ENCODE data around the gene DTL.
"Not testable (repeated sequence)": the region's sequence is repeated elsewhere in the genome, so short reads cannot be mapped to it uniquely, and the experiment has no call there.

Gene DTL

GRCh38 chr1:212035123-212035834 lies at the start of gene DTL, which contains the start of gene INTS7:
TSS of gene DTL (plus strand) at chr1:212035748. CDS start at chr1:212035891, 143 bp downstream.
TSS of gene INTS7 (minus strand) at chr1:212035557. CDS start at chr1:212035437, 120 bp downstream.
- Histone ChIP-seq H3K4me3 (replicated peaks; ENCODE audit: low read depth, low read length) (peak within 1 kb of the TSS; percentile 98), H3K27me3 (replicated peaks; ENCODE audit: control insufficient read depth, insufficient read depth, low read length) (no peaks in the 10 kb centered on the region), H3K36me3 (ENCODE audit: control insufficient read depth, insufficient read depth, low read length) (no peaks in the 10 kb centered on the region)
- TF ChIP-seq CTCF (IDR thresholded peaks at IDR 0.05; ENCODE audit: insufficient read depth, low read length, poor library complexity, severe bottlenecking) = peak; percentile 95
- peak; percentile 99 for DNase-seq (ENCODE audit: extremely low read depth, insufficient read length)

DNA sequence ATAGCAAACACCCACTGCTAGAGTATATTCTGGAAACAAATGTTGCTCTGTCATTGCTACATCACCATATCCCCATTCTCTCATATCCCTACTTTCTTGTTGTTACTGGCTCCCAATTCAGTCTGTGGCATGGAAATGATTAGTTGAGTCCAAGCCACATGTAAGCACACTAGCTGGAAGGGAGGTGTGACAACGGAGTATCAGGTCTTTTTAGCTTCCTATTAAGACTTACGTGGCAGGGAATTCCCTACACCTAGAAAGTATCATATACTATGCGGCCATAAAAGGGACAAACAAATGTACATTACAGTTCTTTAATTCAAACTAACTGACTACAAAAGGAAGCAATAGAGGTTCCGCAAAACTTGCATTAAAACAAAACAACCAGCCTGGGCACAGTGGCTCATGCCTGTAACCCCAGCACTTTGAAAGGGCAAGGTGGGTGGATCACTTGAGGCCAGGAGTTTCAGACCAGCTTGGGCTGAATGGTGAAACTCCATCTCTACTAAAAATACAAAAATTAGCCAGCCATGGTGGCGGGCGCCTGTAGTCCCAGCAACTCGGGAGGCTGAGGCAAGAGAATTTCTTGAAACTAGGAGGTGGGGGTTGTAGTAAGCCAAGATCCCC lies 48.8 kb upstream of the DTL start:
- Histone ChIP-seq H3K36me3 (ENCODE audit: control insufficient read depth, insufficient read depth, low read length) (no peaks in the 10 kb centered on the region; the same call in 1 of the 2 replicates), H3K4me3 (replicated peaks; ENCODE audit: low read depth, low read length) (no peak overlapping the region)
- no peak for TF ChIP-seq CTCF (IDR thresholded peaks at IDR 0.05; ENCODE audit: insufficient read depth, low read length, poor library complexity, severe bottlenecking)

GRCh38 chr1:211991695-211992094 lies 43.9 kb upstream of the DTL start:
- Histone ChIP-seq H3K27me3 (replicated peaks; ENCODE audit: control insufficient read depth, insufficient read depth, low read length) (no peaks in the 10 kb centered on the region), H3K4me3 (replicated peaks; ENCODE audit: low read depth, low read length) (no peak overlapping the region), H3K36me3 (ENCODE audit: control insufficient read depth, insufficient read depth, low read length) (no peaks in the 10 kb centered on the region)
- TF ChIP-seq CTCF (IDR thresholded peaks at IDR 0.05; ENCODE audit: insufficient read depth, low read length, poor library complexity, severe bottlenecking) = no peak
- DNase-seq (ENCODE audit: extremely low read depth, insufficient read length) = no peak

More for the DNA sequence above, 48.8 kb upstream of the DTL start:
- no peaks in the 10 kb centered on the region for H3K27me3 ChIP-seq (replicated peaks; ENCODE audit: control insufficient read depth, insufficient read depth, low read length)
- DNase-seq (ENCODE audit: extremely low read depth, insufficient read length) = no peak

- H3K36me3 ChIP-seq (ENCODE audit: control insufficient read depth, insufficient read depth, low read length); DNase-seq (ENCODE audit: extremely low read depth, insufficient read length); H3K4me3 ChIP-seq (replicated peaks; ENCODE audit: low read depth, low read length); H3K27me3 ChIP-seq (replicated peaks; ENCODE audit: control insufficient read depth, insufficient read depth, low read length): not testable (repeated sequence)
Observed at GRCh38 chr1:211997426-211997825, 38.1 kb upstream of the DTL start.

- H3K4me3 ChIP-seq (replicated peaks; ENCODE audit: low read depth, low read length) = no peak overlapping the region
- no peak for TF ChIP-seq CTCF (IDR thresholded peaks at IDR 0.05; ENCODE audit: insufficient read depth, low read length, poor library complexity, severe bottlenecking)
- H3K36me3 ChIP-seq (ENCODE audit: control insufficient read depth, insufficient read depth, low read length) = no peaks in the 10 kb centered on the region; the same call in none of the 2 replicates
- DNase-seq (ENCODE audit: extremely low read depth, insufficient read length) = no peak
- no peaks in the 10 kb centered on the region for H3K27me3 ChIP-seq (replicated peaks; ENCODE audit: control insufficient read depth, insufficient read depth, low read length)
Observed at GRCh38 chr1:212002536-212002935, 33.0 kb upstream of the DTL start.

DNA sequence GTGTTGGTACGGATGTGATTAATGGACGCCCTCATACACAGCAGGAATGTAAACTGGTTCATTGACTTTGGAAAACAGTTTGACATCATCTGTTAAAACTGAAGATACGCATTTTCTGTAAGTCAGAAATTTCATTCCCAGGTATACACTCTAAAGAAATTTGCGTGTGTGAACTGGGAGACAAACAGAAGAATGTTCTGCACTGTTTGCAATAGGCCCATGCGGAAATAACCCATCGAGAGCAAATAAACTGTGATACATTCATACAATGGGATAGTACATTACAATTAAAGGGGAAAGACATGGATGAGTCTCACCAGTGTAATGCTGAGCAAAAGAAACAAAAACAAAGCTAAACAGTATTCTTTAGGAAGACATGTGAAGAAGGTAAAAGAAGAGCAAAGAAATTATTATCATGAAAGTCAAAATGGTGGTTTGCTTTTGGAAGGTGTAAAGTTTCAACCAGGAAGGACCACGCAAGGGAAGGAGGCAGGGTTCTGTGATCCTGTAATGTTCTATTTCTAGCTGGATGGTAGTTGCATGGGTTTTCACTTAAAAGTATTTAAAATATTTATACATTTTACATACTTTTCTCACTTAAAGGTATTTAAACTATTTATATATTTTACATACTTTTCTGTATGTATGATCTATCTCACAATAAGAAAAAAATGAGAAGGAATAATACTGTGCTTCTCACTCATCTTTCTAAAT lies 30.5 kb upstream of the DTL start:
- Histone ChIP-seq H3K36me3 (ENCODE audit: control insufficient read depth, insufficient read depth, low read length) (no peaks in the 10 kb centered on the region; the same call in none of the 2 replicates), H3K27me3 (replicated peaks; ENCODE audit: control insufficient read depth, insufficient read depth, low read length) (no peaks in the 10 kb centered on the region), H3K4me3 (replicated peaks; ENCODE audit: low read depth, low read length) (no peak overlapping the region)
- DNase-seq (ENCODE audit: extremely low read depth, insufficient read length) = no peak
- TF ChIP-seq CTCF (IDR thresholded peaks at IDR 0.05; ENCODE audit: insufficient read depth, low read length, poor library complexity, severe bottlenecking) = no peak

All from GM06990 (cell line).